Measurements from ENCODE around the gene FLYWCH1. TPM values are rescaled to one million over a fixed set of nuclear protein-coding genes. Genes with fewer than 3 reads are reported as not detected.
"Not testable (repeated sequence)": the region's sequence is repeated elsewhere in the genome, so short reads cannot be mapped to it uniquely, and the experiment has no call there.

Gene FLYWCH1
- total RNA-seq, 1 donor from 2014 or later: 63.9 TPM

- no peaks in the 10 kb centered on the region for H3K9me3 Mint-ChIP-seq
- H3K36me3 Mint-ChIP-seq (ENCODE audit: low read depth): peaks cover 8% of the 10 kb centered on the region
- H3K4me1 Mint-ChIP-seq: peaks cover 16% of the 10 kb centered on the region
- no peak overlapping the region for H3K27ac Mint-ChIP-seq
- no peaks in the 10 kb centered on the region for H3K27me3 Mint-ChIP-seq
- H3K4me3 Mint-ChIP-seq: no peak overlapping the region
- DNase-seq: no peak
- intact Hi-C loops (cut with micrococcal nuclease): no loop called here
These were observed 13.4 kb downstream of the FLYWCH1 start for GRCh38 chr16:2924901-2925755.

DNA sequence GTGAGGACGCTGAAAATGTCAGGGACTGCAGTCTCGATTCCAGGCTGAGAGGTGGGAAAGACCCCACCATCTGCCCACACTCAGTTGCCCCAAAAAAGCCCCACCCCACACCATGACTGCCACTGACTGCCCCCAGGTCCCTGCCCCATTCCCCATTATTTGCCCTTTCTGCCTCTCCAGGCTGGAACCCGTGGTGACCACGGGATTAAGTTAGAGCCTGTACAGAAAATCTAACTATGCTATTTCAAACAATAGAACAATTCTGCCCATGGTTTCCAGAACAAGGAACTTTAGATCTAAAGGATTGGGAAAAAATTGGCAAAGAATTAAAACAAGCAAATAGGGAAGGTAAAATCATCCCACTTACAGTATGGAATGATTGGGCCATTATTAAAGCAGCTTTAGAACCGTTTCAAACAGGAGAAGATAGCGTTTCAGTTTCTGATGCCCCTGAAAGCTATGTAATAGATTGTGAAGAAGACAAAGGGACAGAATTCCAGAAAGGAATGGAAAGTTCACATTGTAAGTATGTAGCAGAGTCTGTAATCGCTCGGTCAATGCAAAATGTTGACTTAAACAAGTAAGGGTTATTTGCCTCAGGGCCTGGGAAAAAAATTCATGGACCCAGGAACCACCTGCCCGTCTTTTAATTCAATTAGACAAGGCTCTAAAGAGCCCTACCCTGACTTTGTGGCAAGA, 14.4 kb downstream of the FLYWCH1 start:
- Mint-ChIP-seq H3K27me3 (no peaks in the 10 kb centered on the region), H3K4me1 (peaks cover 16% of the 10 kb centered on the region), H3K9me3 (no peaks in the 10 kb centered on the region), H3K4me3 (no peak overlapping the region), H3K36me3 (ENCODE audit: low read depth) (peaks cover 8% of the 10 kb centered on the region), H3K27ac (no peak overlapping the region)
- DNase-seq: no peak
- intact Hi-C loops (cut with micrococcal nuclease): loop anchor here (2.0 kb wide), 2 partner anchors 15 to 51 kb away; partner anchors contain the start of gene FLYWCH1

DNA sequence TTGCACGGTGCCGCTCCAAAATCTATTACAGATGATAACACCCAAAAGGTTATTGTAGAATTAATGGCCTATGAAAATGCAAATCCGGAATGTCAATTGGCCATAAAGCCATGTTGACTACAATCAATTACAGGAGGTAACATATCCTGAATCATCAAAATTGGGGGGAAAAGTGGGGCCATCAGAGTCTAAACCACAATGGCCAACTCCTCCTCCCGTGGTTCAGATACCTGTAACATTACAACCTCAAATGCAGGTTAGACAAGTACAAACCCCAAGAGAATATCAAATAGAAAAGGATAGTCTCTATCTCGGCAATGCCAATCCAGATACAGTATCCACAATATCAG, 14.9 kb downstream of the FLYWCH1 start:
- H3K9me3 Mint-ChIP-seq: no peaks in the 10 kb centered on the region
- no peak overlapping the region for H3K27ac Mint-ChIP-seq
- H3K36me3 Mint-ChIP-seq (ENCODE audit: low read depth): peaks cover 8% of the 10 kb centered on the region

DNA sequence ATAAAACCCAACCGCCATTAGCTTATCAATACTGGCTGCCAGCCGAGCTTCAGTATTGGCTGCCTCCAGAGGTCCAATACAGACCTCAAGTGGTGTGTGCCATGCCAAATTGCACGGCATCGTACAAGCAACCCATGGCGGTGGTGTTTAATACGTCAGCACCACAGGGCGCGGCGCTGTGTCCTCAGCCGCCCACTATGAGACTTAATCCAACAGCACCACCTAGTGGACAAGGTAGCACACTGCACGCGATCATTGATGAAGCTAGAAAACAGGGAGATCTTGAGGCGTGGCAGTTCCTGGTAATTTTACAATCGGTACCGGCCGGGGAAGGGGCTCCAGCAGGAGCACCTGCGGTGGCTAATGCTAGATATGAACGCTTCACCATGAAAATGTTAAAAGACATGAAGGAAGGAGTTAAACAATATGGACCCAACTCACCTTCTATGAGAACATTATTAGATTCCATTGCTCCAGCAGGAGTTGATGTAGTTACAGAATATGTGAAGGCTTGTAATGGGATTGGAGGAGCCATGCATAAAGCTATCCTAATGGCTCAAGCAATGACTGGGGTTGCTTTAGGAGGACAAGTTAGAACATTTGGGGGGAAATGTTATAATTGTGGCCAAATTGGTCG, 15.4 kb downstream of the FLYWCH1 start:
- intact Hi-C loops (cut with micrococcal nuclease): loop anchor here (2.0 kb wide), 2 partner anchors 16 to 52 kb away; partner anchors contain the start of gene FLYWCH1

More for the DNA sequence above, 14.9 kb downstream of the FLYWCH1 start:
- Mint-ChIP-seq H3K27me3 (no peaks in the 10 kb centered on the region), H3K4me1 (peaks cover 16% of the 10 kb centered on the region), H3K4me3 (no peak overlapping the region)
- no peak for DNase-seq
- intact Hi-C loops (cut with micrococcal nuclease): loop anchor here (2.0 kb wide), 2 partner anchors 16 to 52 kb away; partner anchors contain the start of gene FLYWCH1

GRCh38 chr16:2928151-2928550, 16.4 kb downstream of the FLYWCH1 start:
- DNase-seq; H3K9me3 Mint-ChIP-seq; intact Hi-C loops (cut with micrococcal nuclease); H3K4me3 Mint-ChIP-seq; H3K27ac Mint-ChIP-seq; H3K27me3 Mint-ChIP-seq; H3K36me3 Mint-ChIP-seq (ENCODE audit: low read depth): not testable (repeated sequence)
- H3K4me1 Mint-ChIP-seq: peaks cover 16% of the 10 kb centered on the region

More for the DNA sequence above, 15.4 kb downstream of the FLYWCH1 start:
- H3K4me1 Mint-ChIP-seq: peaks cover 16% of the 10 kb centered on the region
- DNase-seq: peak; percentile 97
- peaks cover 4% of the 10 kb centered on the region for H3K36me3 Mint-ChIP-seq (ENCODE audit: low read depth)
- H3K27me3 Mint-ChIP-seq: no peaks in the 10 kb centered on the region
- H3K4me3 Mint-ChIP-seq: no peak overlapping the region
- H3K27ac Mint-ChIP-seq: no peak overlapping the region
- no peaks in the 10 kb centered on the region for H3K9me3 Mint-ChIP-seq

GRCh38 chr16:2928796-2929195, 17.1 kb downstream of the FLYWCH1 start:
- no peak for DNase-seq
- Mint-ChIP-seq H3K4me3 (no peak overlapping the region), H3K36me3 (ENCODE audit: low read depth) (peaks cover 2% of the 10 kb centered on the region), H3K27me3 (no peaks in the 10 kb centered on the region), H3K27ac (no peak overlapping the region), H3K4me1 (peaks cover 16% of the 10 kb centered on the region), H3K9me3 (no peaks in the 10 kb centered on the region)
- intact Hi-C loops (cut with micrococcal nuclease): no loop called here

GRCh38 chr16:2929693-2930092, 18.0 kb downstream of the FLYWCH1 start:
- no peaks in the 10 kb centered on the region for H3K9me3 Mint-ChIP-seq
- intact Hi-C loops (cut with micrococcal nuclease): no loop called here
- no peak overlapping the region for H3K27ac Mint-ChIP-seq
- no peak for DNase-seq
- peaks cover 19% of the 10 kb centered on the region for H3K4me1 Mint-ChIP-seq
- H3K36me3 Mint-ChIP-seq (ENCODE audit: low read depth): peaks cover 10% of the 10 kb centered on the region
- no peaks in the 10 kb centered on the region for H3K27me3 Mint-ChIP-seq
- H3K4me3 Mint-ChIP-seq: no peak overlapping the region

DNA sequence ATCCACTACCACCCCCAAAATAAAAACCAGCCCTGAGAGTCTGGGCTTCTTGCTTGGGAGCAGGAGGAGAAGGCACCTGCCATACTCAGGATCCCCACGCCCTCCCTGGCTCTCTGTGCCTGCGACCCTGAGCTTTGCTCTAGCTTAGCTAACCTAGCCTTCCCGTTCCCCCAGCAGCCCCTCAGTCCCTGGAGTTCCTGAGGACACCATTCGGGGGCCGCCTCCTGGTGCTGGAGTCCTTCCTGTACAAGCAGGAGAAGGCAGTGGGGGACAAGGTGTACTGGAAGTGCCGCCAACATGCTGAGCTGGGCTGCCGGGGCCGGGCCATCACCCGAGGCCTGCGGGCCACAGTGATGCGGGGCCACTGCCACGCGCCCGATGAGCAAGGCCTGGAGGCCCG, 18.5 kb downstream of the FLYWCH1 start:
- Mint-ChIP-seq H3K36me3 (ENCODE audit: low read depth) (peaks cover 10% of the 10 kb centered on the region), H3K27ac (no peak overlapping the region), H3K4me3 (no peak overlapping the region), H3K4me1 (peaks cover 20% of the 10 kb centered on the region), H3K27me3 (no peaks in the 10 kb centered on the region), H3K9me3 (no peaks in the 10 kb centered on the region)
- intact Hi-C loops (cut with micrococcal nuclease): no loop called here
- no peak for DNase-seq

DNA sequence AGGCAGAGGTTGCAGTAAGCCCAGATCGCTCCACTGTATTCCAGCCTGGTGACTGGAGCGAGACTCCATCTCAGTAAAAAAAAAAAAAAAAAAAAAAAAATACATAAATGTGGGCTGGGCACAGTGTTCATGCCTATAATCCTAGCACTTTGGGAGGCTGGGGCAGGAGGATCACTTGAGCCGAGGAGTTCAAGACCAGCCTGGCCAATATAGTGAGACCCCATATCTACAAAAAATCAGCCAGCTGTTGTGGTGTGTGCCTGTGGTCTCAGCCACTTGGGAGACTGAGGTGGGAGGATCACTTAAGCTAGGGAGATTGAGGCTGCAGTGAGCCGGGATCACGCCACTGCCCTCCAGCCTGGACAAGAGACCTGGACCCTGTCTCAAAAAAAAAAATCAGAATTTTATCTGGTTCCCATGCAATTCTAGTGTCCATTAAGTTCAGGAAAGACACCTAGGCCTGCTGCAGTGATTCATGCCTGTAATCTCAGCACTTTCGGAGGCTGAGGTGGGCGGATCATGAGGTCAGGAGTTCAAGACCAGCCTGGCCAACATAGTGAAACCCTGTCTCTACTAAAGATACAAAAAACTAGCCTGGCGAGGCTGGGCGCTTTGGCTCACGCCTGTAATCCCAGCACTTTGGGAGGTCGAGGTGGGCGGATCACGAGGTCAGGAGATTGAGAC, 19.6 kb downstream of the FLYWCH1 start:
- H3K27ac Mint-ChIP-seq; H3K27me3 Mint-ChIP-seq; H3K4me3 Mint-ChIP-seq; intact Hi-C loops (cut with micrococcal nuclease); DNase-seq; H3K9me3 Mint-ChIP-seq: not testable (repeated sequence)
- peaks cover 19% of the 10 kb centered on the region for H3K4me1 Mint-ChIP-seq
- peaks cover 14% of the 10 kb centered on the region for H3K36me3 Mint-ChIP-seq (ENCODE audit: low read depth)

DNA sequence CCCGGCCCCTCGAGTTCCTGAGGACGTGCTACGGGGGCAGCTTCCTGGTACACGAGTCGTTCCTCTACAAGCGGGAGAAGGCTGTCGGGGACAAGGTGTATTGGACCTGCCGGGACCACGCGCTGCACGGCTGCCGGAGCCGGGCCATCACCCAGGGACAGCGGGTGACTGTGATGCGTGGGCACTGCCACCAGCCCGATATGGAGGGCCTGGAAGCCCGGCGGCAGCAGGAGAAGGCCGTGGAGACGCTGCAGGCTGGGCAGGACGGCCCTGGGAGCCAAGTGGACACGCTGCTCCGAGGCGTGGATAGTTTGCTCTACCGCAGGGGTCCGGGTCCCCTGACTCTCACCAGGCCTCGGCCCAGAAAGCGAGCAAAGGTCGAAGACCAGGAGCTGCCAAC, 21.4 kb downstream of the FLYWCH1 start:
- Mint-ChIP-seq H3K9me3 (no peaks in the 10 kb centered on the region), H3K4me3 (no peak overlapping the region), H3K27me3 (no peaks in the 10 kb centered on the region), H3K27ac (no peak overlapping the region), H3K4me1 (peaks cover 4% of the 10 kb centered on the region), H3K36me3 (ENCODE audit: low read depth) (peaks cover 14% of the 10 kb centered on the region)
- DNase-seq: no peak
- intact Hi-C loops (cut with micrococcal nuclease): no loop called here

DNA sequence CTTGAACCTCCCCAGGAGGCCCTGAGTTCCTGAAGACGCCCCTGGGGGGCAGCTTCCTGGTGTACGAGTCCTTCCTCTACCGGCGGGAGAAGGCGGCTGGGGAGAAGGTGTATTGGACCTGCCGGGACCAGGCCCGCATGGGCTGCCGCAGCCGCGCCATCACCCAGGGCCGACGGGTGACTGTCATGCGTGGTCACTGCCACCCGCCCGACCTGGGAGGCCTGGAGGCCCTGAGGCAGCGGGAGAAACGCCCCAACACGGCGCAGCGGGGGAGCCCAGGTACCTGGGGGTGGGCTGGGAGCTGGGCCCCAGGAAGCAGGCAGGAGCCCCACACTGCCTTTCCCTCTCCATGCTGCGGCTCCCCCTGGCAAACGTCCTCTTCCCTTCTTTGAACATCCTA, 22.0 kb downstream of the FLYWCH1 start:
- Mint-ChIP-seq H3K4me1 (peaks cover 4% of the 10 kb centered on the region), H3K9me3 (no peaks in the 10 kb centered on the region), H3K4me3 (no peak overlapping the region), H3K36me3 (ENCODE audit: low read depth) (peaks cover 14% of the 10 kb centered on the region), H3K27me3 (no peaks in the 10 kb centered on the region), H3K27ac (no peak overlapping the region)
- no peak for DNase-seq
- intact Hi-C loops (cut with micrococcal nuclease): no loop called here

DNA sequence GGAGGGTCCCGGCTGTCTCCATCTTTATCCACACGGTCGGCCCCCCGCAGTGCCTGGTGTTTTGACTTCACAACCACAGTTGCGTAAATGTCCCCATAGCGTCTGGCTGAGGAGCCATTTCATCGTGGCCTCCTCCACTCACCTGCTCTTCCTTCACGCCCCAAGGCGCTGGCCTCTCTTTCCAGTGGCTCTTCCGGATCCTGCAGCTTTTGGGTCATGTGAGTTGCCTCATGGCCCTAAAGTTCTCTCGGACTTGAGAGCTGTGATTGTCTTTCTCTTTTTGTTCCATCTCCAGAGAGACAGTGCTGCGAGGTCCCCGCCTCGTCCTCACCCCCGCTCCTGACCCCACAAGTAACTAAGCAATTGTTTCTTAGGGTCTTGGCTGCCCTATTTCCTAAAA, 22.7 kb downstream of the FLYWCH1 start:
- intact Hi-C loops (cut with micrococcal nuclease): no loop called here
- H3K4me3 Mint-ChIP-seq: no peak overlapping the region
- H3K4me1 Mint-ChIP-seq: peaks cover 4% of the 10 kb centered on the region
- H3K36me3 Mint-ChIP-seq (ENCODE audit: low read depth): peaks cover 18% of the 10 kb centered on the region
- no peaks in the 10 kb centered on the region for H3K27me3 Mint-ChIP-seq
- no peak for DNase-seq
- no peak overlapping the region for H3K27ac Mint-ChIP-seq
- H3K9me3 Mint-ChIP-seq: no peaks in the 10 kb centered on the region

DNA sequence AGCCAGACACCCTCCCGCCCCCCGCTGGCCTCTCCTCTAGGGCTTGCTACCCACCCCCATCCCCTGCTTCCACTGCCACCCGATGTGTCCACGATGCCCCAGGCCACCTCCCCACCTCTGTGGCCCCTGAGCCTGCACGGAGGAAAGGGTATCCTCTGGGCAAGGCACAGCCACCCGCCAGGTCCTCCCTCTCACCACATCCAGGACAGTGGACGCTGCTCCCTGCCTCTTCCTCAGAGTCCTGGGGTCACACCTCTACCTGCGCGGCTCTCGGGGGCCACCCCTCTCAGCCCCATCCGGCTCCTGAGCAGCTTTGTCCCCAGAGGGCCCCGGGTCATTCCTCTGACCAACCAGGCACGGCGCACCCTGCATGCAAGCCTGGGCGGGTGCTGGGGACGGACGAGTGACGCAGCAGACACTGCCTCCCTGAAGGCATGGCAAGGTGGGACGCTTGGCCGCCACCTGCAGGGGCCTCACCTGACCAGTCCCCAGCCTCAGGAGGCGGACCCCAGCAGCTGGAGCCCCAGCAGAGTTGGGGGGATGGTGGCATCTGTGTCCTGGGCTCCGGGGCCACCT, 24.8 kb downstream of the FLYWCH1 start:
- H3K36me3 Mint-ChIP-seq (ENCODE audit: low read depth): peaks cover 29% of the 10 kb centered on the region
- no peak overlapping the region for H3K4me3 Mint-ChIP-seq
- no peak for DNase-seq
- no peaks in the 10 kb centered on the region for H3K27me3 Mint-ChIP-seq
- no peaks in the 10 kb centered on the region for H3K9me3 Mint-ChIP-seq
- H3K27ac Mint-ChIP-seq: no peak overlapping the region
- intact Hi-C loops (cut with micrococcal nuclease): no loop called here
- peaks cover 4% of the 10 kb centered on the region for H3K4me1 Mint-ChIP-seq
